Measurements from ENCODE around the gene SLIT3.

The SLIT3 gene

DNA sequence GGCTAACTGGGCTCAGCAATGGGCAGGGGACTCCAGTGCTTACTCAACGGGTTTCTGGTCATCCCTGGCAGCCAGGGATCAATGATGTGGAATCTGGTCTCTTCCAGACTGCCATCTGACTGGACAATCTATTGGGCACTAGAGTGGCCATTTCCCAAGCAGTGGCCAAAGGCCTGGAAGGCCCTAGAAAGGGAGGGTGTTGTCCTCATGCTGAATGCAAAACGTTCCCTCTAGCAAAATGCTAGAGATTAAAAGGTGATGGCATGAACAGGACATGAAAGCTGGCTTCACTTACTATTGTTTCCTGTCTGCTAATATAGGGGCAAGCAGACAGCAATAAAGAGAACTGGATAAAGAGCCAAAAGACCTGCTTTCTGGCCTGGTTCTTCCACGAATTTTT lies 467.6 kb downstream of the SLIT3 start:
- no peaks in the 10 kb centered on the region for H3K4me1 Mint-ChIP-seq
- H3K27ac Mint-ChIP-seq = no peak overlapping the region
- H3K4me3 Mint-ChIP-seq = no peak overlapping the region
- no peaks in the 10 kb centered on the region for H3K9me3 Mint-ChIP-seq
- H3K27me3 Mint-ChIP-seq = peaks cover 4% of the 10 kb centered on the region
- H3K36me3 Mint-ChIP-seq = no peaks in the 10 kb centered on the region

DNA sequence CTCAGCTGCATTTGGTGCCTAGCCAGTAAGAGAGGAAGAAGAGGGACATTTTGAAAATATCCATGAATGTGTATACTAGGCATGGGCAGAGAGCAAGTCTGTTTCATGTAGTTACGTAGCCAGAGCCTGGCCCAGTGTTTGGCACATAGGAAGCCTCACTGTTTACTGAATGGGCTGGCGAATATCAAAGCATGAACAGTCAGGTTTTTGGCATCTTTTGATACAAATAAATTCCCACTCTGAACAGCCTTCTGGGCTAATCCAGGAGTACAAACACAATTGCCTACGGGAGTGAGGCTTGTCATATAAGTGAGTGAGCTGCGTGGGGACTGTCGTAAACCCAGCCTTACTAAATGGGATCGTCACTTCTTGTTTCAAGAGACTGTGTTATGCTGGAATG lies 468.6 kb downstream of the SLIT3 start:
- Mint-ChIP-seq H3K27me3 (peaks cover 4% of the 10 kb centered on the region), H3K4me3 (no peak overlapping the region), H3K36me3 (no peaks in the 10 kb centered on the region), H3K27ac (no peak overlapping the region), H3K9me3 (no peaks in the 10 kb centered on the region), H3K4me1 (no peaks in the 10 kb centered on the region)

DNA sequence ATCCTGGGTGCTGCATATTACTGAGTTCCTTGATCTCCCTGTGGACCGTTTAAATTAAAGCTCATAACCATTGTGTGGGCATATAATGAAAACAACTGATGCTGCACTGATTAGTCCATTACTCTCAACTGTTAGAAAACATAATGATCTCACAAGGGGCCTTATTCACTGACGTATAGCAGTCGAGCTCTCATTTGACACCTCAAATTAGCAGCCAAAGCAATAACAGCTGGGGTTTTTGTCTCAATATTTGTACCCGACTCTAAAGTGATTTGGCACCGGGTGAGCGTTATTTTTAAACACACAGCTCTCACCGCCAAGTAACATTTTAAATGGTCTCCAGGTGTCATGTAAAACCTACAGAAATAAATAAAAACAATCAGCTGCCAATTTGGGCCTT lies 469.6 kb downstream of the SLIT3 start:
- no peaks in the 10 kb centered on the region for H3K36me3 Mint-ChIP-seq
- H3K27me3 Mint-ChIP-seq = peaks cover 4% of the 10 kb centered on the region
- no peaks in the 10 kb centered on the region for H3K9me3 Mint-ChIP-seq
- no peak overlapping the region for H3K27ac Mint-ChIP-seq
- no peak overlapping the region for H3K4me3 Mint-ChIP-seq
- no peaks in the 10 kb centered on the region for H3K4me1 Mint-ChIP-seq

DNA sequence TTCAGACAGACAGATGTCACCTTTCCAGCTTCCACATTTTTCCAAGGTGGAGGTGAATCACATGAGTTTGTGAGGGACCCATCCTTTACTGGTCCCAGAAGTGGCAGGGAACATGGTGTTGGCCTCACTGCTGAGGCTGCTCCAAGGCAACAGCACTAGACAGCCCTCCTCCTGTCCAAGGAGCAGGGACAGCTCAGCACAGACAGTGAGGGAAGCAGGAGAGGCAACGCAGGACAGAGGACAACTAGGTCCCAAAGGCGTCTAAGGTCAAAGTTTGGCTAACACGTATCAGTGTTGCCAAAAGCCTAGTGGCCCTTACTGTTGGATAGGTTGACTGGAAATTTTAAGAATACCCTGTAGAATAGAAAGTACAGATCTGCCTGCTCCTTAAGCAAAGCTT lies 470.1 kb downstream of the SLIT3 start:
- Mint-ChIP-seq H3K27ac (no peak overlapping the region), H3K36me3 (no peaks in the 10 kb centered on the region), H3K9me3 (no peaks in the 10 kb centered on the region), H3K4me3 (no peak overlapping the region), H3K27me3 (peaks cover 4% of the 10 kb centered on the region), H3K4me1 (no peaks in the 10 kb centered on the region)

- Mint-ChIP-seq H3K27ac (no peak overlapping the region), H3K36me3 (no peaks in the 10 kb centered on the region), H3K27me3 (peaks cover 4% of the 10 kb centered on the region), H3K4me3 (no peak overlapping the region), H3K9me3 (no peaks in the 10 kb centered on the region), H3K4me1 (no peaks in the 10 kb centered on the region)
Observed at GRCh38 chr5:168829922-168830417, 471.0 kb downstream of the SLIT3 start.

- Mint-ChIP-seq H3K36me3 (no peaks in the 10 kb centered on the region), H3K27ac (no peak overlapping the region), H3K27me3 (peaks cover 4% of the 10 kb centered on the region), H3K9me3 (no peaks in the 10 kb centered on the region), H3K4me3 (no peak overlapping the region), H3K4me1 (no peaks in the 10 kb centered on the region)
Observed at GRCh38 chr5:168829044-168829443, 471.9 kb downstream of the SLIT3 start.

DNA sequence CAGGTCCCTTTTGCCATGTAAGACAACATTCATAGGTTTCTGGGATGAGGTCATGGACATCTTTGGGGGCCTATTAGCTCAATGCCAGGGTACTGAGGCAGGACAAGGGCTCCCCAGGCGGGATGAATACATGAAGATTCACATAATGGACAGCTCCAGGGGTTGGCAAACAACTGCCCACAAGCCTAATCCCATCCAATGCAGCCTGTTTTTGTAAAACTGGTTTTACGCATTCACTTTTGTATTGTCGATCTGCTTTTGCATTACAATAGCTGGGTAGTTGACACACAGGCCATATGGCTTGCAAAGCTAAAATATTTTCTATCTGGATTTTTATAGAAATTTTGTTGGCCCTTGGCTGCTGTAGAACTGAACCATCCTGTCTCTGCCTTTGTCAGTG lies 473.3 kb downstream of the SLIT3 start:
- no peak overlapping the region for H3K27ac Mint-ChIP-seq
- H3K9me3 Mint-ChIP-seq = no peaks in the 10 kb centered on the region
- no peaks in the 10 kb centered on the region for H3K36me3 Mint-ChIP-seq
- peaks cover 3% of the 10 kb centered on the region for H3K27me3 Mint-ChIP-seq
- no peaks in the 10 kb centered on the region for H3K4me1 Mint-ChIP-seq
- no peak overlapping the region for H3K4me3 Mint-ChIP-seq

DNA sequence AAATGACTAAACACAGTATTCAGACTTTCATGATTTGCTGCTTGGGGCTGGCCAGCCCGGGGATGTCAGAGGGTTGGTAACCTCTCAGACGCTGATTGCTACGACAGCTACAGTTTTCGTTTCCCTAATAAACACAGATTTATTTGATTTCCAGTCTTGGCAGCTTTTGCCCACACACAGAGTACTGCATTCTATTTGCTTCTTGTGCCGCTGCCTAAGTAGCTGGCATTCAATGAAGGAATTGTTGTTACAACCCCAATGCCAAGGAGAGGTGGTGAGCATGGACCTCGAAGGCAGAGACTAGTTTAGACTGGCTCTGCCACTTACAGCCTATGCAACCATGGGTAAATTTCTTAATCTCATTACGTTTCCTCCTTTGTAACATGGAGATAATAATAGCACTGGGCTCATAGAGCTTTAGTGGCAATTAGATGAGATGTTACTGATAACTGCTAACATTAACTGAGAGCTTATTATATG lies 474.7 kb downstream of the SLIT3 start:
- no peaks in the 10 kb centered on the region for H3K36me3 Mint-ChIP-seq
- no peak overlapping the region for H3K4me3 Mint-ChIP-seq
- H3K27me3 Mint-ChIP-seq = peaks cover 3% of the 10 kb centered on the region
- no peaks in the 10 kb centered on the region for H3K9me3 Mint-ChIP-seq
- no peak overlapping the region for H3K27ac Mint-ChIP-seq
- H3K4me1 Mint-ChIP-seq = no peaks in the 10 kb centered on the region

- no peak overlapping the region for H3K4me3 Mint-ChIP-seq
- no peaks in the 10 kb centered on the region for H3K4me1 Mint-ChIP-seq
- H3K27me3 Mint-ChIP-seq = peaks cover 2% of the 10 kb centered on the region
- H3K9me3 Mint-ChIP-seq = no peaks in the 10 kb centered on the region
- H3K36me3 Mint-ChIP-seq = no peaks in the 10 kb centered on the region
- no peak overlapping the region for H3K27ac Mint-ChIP-seq
Observed at GRCh38 chr5:168822745-168823281, 478.1 kb downstream of the SLIT3 start.

GRCh38 chr5:168822248-168822744 lies 478.6 kb downstream of the SLIT3 start:
- no peaks in the 10 kb centered on the region for H3K36me3 Mint-ChIP-seq
- H3K27ac Mint-ChIP-seq = no peak overlapping the region
- no peaks in the 10 kb centered on the region for H3K4me1 Mint-ChIP-seq
- no peak overlapping the region for H3K4me3 Mint-ChIP-seq
- no peaks in the 10 kb centered on the region for H3K9me3 Mint-ChIP-seq
- peaks cover 2% of the 10 kb centered on the region for H3K27me3 Mint-ChIP-seq

DNA sequence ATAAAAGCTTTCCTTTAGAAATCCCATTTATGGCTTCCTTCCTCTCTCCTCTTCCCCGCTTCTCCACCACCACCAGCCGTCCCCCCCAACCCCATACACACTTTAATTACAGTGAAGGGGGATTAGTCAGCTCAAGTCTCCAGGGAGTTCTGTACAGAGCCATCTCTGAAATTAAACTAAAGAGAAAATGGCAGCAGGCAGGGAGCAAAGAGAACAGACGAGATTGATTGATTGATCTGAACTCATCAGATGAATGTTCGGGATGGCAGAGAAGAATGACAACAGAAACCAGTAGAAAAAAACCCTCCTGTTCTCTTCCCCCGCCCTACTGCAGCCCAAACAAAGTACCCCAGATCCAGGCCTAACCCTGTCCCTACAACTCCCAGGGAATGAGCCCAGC lies 480.1 kb downstream of the SLIT3 start:
- Mint-ChIP-seq H3K36me3 (no peaks in the 10 kb centered on the region), H3K27me3 (peaks cover 3% of the 10 kb centered on the region), H3K4me3 (no peak overlapping the region), H3K4me1 (no peaks in the 10 kb centered on the region), H3K27ac (no peak overlapping the region), H3K9me3 (no peaks in the 10 kb centered on the region)

DNA sequence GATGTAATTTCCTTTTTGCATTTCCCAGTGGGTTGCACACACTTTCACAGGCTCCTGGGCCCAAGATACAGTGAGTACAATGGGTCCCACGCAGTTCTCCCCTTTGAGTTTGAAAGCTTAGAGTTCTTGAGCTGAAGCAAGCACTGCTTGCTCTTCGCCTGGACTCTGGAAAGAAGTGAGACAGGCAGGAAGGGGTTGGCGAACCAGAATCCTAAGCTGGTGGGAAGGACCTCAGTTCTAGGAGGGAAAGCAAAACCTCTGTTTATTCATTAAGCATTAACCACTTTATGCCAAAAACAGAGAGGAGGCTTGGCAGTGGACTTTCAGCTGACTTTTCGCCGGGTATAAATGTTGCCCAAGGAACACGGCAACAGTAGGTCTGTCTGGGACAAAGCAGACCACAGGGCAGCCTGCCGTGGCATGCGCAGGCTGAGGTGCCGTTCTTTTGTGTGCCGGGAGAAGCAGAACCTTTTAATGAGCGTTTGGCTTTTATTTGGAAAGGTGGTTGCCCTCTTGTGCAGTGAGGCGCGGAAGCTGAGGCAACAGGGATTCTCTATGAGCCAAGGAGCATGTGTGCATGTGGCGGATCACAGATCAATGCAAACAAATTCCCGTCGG lies 481.8 kb downstream of the SLIT3 start:
- peaks cover 3% of the 10 kb centered on the region for H3K27me3 Mint-ChIP-seq

DNA sequence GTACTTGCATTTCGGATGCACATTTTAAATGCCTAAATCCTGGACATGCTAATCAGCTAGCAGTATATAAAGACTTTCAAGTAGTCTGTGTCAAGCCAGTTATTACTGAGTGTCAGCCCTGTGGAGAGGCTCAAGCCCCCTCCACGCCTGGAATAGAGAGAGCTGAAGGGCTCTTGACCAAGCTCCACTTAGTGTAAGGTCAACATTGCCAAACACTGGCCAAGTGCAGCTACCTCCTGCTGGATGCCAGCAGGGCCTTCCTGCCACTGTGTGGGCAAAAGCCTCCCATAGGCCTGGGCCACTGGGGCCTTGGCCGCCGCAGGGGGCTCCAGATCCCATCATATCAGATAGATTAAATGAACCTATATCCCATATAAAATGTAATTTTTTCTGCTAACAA lies 482.4 kb downstream of the SLIT3 start:
- no peaks in the 10 kb centered on the region for H3K9me3 Mint-ChIP-seq
- H3K36me3 Mint-ChIP-seq = no peaks in the 10 kb centered on the region
- H3K4me3 Mint-ChIP-seq = no peak overlapping the region
- H3K27ac Mint-ChIP-seq = no peak overlapping the region
- H3K4me1 Mint-ChIP-seq = no peaks in the 10 kb centered on the region
- peaks cover 3% of the 10 kb centered on the region for H3K27me3 Mint-ChIP-seq

More for the DNA sequence above, 481.8 kb downstream of the SLIT3 start:
- no peaks in the 10 kb centered on the region for H3K9me3 Mint-ChIP-seq
- H3K4me1 Mint-ChIP-seq = no peaks in the 10 kb centered on the region
- no peak overlapping the region for H3K27ac Mint-ChIP-seq
- H3K4me3 Mint-ChIP-seq = no peak overlapping the region
- no peaks in the 10 kb centered on the region for H3K36me3 Mint-ChIP-seq

DNA sequence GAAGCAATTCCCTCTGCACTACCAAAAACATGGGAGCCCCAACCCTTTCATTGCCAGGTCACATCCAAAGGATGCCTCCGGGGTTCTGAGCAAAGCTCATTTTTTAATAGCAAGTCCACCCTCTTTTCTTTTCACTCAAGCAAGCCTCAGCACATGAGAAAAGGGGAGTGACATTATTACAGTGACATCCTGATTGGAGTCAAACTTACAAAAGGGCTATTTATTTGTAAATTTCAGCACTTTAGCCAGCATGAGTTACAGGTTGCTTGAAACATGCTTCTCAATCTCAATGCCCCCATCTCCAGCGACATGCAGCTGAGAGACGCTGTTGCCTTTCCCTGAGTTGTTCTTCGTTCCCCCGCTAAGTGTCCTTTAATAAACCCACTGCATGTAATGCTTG lies 483.3 kb downstream of the SLIT3 start:
- Mint-ChIP-seq H3K4me3 (no peak overlapping the region), H3K27ac (no peak overlapping the region), H3K4me1 (no peaks in the 10 kb centered on the region), H3K9me3 (no peaks in the 10 kb centered on the region), H3K36me3 (no peaks in the 10 kb centered on the region), H3K27me3 (peaks cover 1% of the 10 kb centered on the region)

GRCh38 chr5:168816661-168817060 lies 484.3 kb downstream of the SLIT3 start:
- H3K36me3 Mint-ChIP-seq = no peaks in the 10 kb centered on the region
- no peak overlapping the region for H3K4me3 Mint-ChIP-seq
- no peaks in the 10 kb centered on the region for H3K4me1 Mint-ChIP-seq
- H3K27ac Mint-ChIP-seq = no peak overlapping the region
- no peaks in the 10 kb centered on the region for H3K9me3 Mint-ChIP-seq
- H3K27me3 Mint-ChIP-seq = peaks cover 1% of the 10 kb centered on the region

- Mint-ChIP-seq H3K4me3 (no peak overlapping the region), H3K27me3 (peaks cover 1% of the 10 kb centered on the region), H3K4me1 (no peaks in the 10 kb centered on the region), H3K36me3 (no peaks in the 10 kb centered on the region), H3K9me3 (no peaks in the 10 kb centered on the region), H3K27ac (no peak overlapping the region)
Observed at GRCh38 chr5:168813184-168813968, 487.6 kb downstream of the SLIT3 start.
